Colon (tissue), 2 donors: ENCODE data around the gene ARID5B.
"Not testable (repeated sequence)": the region's sequence is repeated elsewhere in the genome, so short reads cannot be mapped to it uniquely, and the experiment has no call there.

Source experiments
- FAIRE-seq: peaks from 2 replicates; lab custom pipeline; 2012; peaks lifted over from hg19 to GRCh38; lab: Jason Lieb, UNC
- donor health status: control.
- donor health status: control.

ARID5B gene

GRCh38 chr10:62014510-62014909 is 113.0 kb downstream of the ARID5B start:
- FAIRE-seq = no peak

- no peak for FAIRE-seq
These were observed 114.5 kb downstream of the ARID5B start for GRCh38 chr10:62015994-62016393.

- no peak for FAIRE-seq
These were observed 115.4 kb downstream of the ARID5B start for GRCh38 chr10:62016623-62017490.

- FAIRE-seq = no peak
These were observed 116.0 kb downstream of the ARID5B start for GRCh38 chr10:62017491-62017870.

- FAIRE-seq = no peak
These were observed 116.8 kb downstream of the ARID5B start for GRCh38 chr10:62018131-62018911.

DNA sequence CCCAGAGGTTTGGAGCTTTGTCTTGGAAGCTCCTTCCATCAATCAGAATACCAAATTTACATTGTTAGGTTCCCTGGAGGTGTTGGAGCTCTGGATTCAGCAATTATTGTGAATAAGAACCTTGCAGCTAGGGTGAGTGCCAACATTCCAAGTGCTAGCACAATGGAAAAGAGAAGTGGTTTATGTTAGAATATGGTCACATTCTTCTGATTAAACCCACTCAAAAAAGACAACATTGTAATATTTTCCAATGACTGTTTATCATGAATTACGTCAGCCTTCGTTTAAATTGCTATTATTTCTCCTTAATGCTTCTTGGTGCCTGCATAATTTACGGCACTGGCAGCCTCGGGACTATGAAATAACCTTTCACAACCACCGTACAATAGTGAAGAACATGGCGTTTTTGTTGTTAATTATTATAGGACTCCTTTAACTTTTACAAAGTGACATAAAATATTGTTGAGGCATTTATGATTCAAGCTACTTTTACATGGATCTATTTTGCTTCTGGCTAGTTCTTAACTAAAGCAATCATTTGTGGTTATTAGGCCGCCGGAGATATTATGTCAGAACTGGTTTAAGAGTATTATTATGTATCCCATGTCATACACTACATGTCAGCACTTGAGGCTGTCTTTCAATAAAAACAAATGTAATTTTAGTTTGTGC is 117.7 kb downstream of the ARID5B start:
- FAIRE-seq = no peak

GRCh38 chr10:62019685-62020359 is 118.3 kb downstream of the ARID5B start:
- FAIRE-seq = no peak

- no peak for FAIRE-seq
These were observed 119.7 kb downstream of the ARID5B start for GRCh38 chr10:62021128-62021665.

- no peak for FAIRE-seq
These were observed 120.7 kb downstream of the ARID5B start for GRCh38 chr10:62021978-62022802.

GRCh38 chr10:62022830-62023229 is 121.3 kb downstream of the ARID5B start:
- no peak for FAIRE-seq

DNA sequence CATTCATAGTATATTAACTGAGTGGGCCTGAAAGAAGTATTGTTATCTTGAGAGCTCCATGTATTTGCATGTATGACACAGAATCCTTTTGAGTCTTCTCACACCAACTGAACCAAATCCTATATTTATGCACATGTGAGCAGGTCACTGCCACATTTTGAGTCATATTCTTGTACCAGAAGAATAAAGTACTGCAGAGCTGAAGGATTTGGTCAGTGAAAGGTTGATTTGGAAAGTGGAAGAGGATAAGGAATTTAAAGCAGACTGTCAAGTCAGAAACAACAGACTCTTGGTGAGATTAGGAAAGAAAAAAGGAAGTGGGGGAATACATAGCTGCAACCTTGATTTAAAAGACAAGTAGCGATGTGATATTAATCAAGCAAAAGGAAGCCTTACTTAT is 121.8 kb downstream of the ARID5B start:
- no peak for FAIRE-seq

GRCh38 chr10:62024026-62024701 is 122.7 kb downstream of the ARID5B start:
- FAIRE-seq = no peak

DNA sequence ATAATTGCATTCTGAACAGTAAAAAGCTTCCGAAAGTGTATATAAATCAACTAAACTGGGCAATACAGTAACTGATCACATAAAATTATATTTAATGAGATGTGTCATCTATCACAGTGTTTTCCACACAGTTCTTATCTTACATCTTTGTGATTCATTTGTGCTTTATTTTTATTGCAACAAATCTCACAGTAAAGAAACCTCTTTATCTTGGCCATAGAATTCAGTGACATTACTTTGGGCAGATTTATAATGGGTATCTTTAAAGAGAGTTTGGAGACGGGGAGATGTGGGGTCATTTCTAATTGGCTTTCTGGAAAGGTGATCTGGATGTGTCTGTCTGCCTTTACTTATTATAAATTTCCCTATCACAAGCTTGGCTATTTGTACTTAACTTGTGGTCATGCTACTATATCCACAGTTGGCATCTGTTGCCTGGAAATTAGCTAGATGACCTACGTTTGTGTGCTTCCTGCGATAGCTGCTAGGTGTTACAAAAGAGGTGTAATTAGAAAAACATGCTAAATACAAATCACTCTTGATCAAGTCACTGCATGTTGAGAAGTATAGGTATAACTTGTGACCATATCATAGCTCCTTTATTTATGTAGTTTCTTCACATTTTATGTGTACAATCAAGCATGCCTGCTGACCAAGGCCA is 123.8 kb downstream of the ARID5B start:
- no peak for FAIRE-seq

GRCh38 chr10:62025901-62026879 is 124.7 kb downstream of the ARID5B start:
- no peak for FAIRE-seq

- no peak for FAIRE-seq
These were observed 126.5 kb downstream of the ARID5B start for GRCh38 chr10:62027841-62028501.

- FAIRE-seq = not testable (repeated sequence)
These were observed 127.0 kb downstream of the ARID5B start for GRCh38 chr10:62028502-62028842.

- FAIRE-seq = no peak
These were observed 127.9 kb downstream of the ARID5B start for GRCh38 chr10:62029401-62029800.

DNA sequence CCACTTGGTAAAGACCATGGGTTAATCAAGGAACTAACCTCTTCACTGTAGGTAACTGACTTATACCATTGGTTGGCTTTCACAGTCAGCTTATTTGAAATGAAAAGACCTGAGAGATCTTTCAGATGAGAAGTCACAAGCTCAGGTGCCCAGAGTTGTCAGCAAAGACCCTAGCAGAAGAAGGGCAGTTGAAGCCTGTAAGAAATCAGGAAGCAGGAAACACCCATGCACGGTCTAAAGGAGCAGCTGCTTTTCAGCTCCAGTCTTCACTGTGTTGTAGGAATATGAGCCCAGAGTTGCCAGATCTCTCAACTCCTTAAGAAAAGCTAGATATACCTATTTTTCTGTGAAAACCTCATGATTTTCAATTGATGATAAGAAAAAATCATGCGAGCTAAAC is 130.0 kb downstream of the ARID5B start:
- FAIRE-seq = no peak
